GM18519 (cell line): ENCODE results near the gene DNAL1.

Experiments used
- ATAC-seq: cut with Tn5 transposase; IDR thresholded peaks from one replicate; pipeline ENCODE4 v1.9.1; 2021; ENCODE audit warnings: mild to moderate bottlenecking, moderate library complexity; ENCODE audit not compliant: unreplicated experiment, low FRiP score

Gene DNAL1

GRCh38 chr14:73722581-73722980 is 77.8 kb downstream of the DNAL1 start:
- no peak for ATAC-seq

GRCh38 chr14:73723406-73723796 is 78.6 kb downstream of the DNAL1 start:
- no peak for ATAC-seq

- ATAC-seq: no peak
These were observed 79.2 kb downstream of the DNAL1 start for GRCh38 chr14:73723797-73724661.

- no peak for ATAC-seq
These were observed 79.9 kb downstream of the DNAL1 start for GRCh38 chr14:73724696-73725095.

GRCh38 chr14:73725116-73726024 is 80.6 kb downstream of the DNAL1 start:
- no peak for ATAC-seq

- no peak for ATAC-seq
These were observed 81.5 kb downstream of the DNAL1 start for GRCh38 chr14:73726025-73726961.

- ATAC-seq: no peak
These were observed 82.4 kb downstream of the DNAL1 start for GRCh38 chr14:73727166-73727565.

GRCh38 chr14:73728717-73729330 is 84.0 kb downstream of the DNAL1 start:
- no peak for ATAC-seq

GRCh38 chr14:73729556-73730265 is 84.9 kb downstream of the DNAL1 start:
- ATAC-seq: no peak

- no peak for ATAC-seq
These were observed 86.3 kb downstream of the DNAL1 start for GRCh38 chr14:73731111-73731510.

GRCh38 chr14:73732006-73732405 is 87.2 kb downstream of the DNAL1 start:
- no peak for ATAC-seq

GRCh38 chr14:73736842-73737241 is 92.1 kb downstream of the DNAL1 start:
- no peak for ATAC-seq

- no peak for ATAC-seq
These were observed 93.9 kb downstream of the DNAL1 start for GRCh38 chr14:73738518-73739173.

GRCh38 chr14:73739174-73739898 is 94.5 kb downstream of the DNAL1 start:
- ATAC-seq: no peak

- ATAC-seq: no peak
These were observed 95.3 kb downstream of the DNAL1 start for GRCh38 chr14:73739899-73740617.

GRCh38 chr14:73740618-73741326 is 96.0 kb downstream of the DNAL1 start:
- no peak for ATAC-seq

GRCh38 chr14:73741386-73741875 is 96.6 kb downstream of the DNAL1 start:
- no peak for ATAC-seq
